Retinal pigment epithelial cell (primary cell): ENCODE measurements around the gene RHOC.

Experiments
- DNase-seq: peaks from one replicate; pipeline ENCODE4 v3.0.0-alpha.2; 2010; ENCODE audit warnings: low read depth
- H3K4me3 ChIP-seq: 2 replicates; pipeline ENCODE4 v1.5.1; 2011; ENCODE audit warnings: mild to moderate bottlenecking, low read length, control low read depth, moderate library complexity
- CTCF ChIP-seq: conservative IDR thresholded peaks from 2 replicates; pipeline ENCODE4 v1.5.1; 2011; ENCODE audit warnings: low read depth, low read length, control low read depth, inconsistent platforms

RHOC gene

GRCh38 chr1:112694363-112694929 is 12.5 kb downstream of the RHOC start:
- TF ChIP-seq CTCF: no peak
- no peak overlapping the region for H3K4me3 ChIP-seq
- no peak for DNase-seq

DNA sequence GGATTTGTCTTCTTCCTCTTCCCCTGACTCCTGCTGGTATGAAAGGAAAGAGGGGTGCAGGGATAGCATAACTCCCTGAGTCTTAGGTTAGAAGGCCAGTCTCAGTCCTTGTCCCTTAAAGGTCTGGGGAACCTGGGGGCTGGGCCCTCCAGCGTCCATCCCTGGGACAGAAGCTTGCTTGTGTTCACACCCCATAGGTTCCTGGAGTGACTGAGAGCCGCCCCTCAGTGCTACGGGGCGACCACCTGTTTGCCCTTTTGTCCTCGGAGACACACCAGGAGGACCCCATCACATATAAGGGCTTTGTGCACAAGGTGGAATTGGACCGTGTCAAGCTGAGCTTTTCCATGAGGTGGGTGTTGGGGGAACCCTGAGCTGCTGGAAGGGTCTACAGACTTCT is 13.1 kb downstream of the RHOC start:
- DNase-seq: no peak
- no peak for TF ChIP-seq CTCF
- no peak overlapping the region for H3K4me3 ChIP-seq

GRCh38 chr1:112692681-112693080 is 14.2 kb downstream of the RHOC start:
- no peak for DNase-seq

GRCh38 chr1:112689842-112690237 is 17.1 kb downstream of the RHOC start:
- no peak overlapping the region for H3K4me3 ChIP-seq
- DNase-seq: no peak
- no peak for TF ChIP-seq CTCF

More at GRCh38 chr1:112692681-112693080, 14.2 kb downstream of the RHOC start:
- no peak overlapping the region for H3K4me3 ChIP-seq
- no peak for TF ChIP-seq CTCF

DNA sequence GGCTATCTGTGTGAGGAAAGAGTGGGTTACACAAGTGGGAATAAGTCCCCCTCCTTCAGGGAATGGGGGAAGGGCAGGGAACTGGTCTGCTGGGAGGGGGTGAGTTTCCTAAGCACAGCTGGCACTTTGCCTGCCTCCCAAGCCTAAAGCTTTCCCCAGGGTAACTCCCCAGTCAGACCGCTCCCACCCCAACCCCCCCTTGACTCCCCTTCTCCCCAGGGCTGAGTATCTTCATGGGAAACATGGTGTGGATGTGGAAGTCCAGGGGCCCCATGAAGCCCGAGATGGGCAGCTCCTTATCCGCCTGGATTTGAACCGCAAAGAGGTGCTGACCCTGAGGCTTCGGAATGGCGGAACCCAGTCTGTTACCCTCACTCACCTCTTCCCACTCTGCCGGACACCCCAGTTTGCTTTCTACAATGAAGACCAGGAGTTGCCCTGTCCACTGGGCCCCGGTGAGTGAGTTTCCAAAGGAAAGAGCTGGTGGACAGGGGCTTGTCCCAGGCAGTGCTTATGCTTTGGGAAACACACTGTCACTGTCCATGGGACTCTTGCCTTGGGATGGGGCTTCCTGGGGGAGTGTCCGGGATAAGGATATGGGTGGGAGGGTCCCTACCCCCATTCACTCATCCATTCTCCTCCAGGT is 17.6 kb downstream of the RHOC start:
- no peak for DNase-seq
- no peak for TF ChIP-seq CTCF
- no peak overlapping the region for H3K4me3 ChIP-seq

DNA sequence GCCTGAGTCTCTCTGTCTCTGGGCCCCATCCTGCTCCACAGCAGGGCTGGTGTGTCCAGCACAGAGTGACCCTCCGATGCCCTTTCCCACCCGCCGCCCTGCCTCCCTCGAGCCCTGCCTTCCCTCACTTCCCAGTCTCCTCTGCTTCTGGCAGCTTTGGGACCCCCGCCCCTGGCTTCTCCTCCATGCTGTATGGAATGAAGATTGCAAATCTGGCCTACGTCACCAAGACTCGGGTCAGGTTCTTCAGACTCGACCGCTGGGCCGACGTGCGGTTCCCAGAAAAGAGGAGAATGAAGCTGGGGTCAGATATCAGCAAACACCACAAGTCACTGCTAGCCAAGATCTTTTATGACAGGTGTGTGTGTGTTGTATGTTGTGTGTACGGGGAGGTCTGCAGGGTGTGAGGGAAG is 18.1 kb downstream of the RHOC start:
- DNase-seq: no peak

More for the DNA sequence above, 18.1 kb downstream of the RHOC start:
- no peak overlapping the region for H3K4me3 ChIP-seq
- no peak for TF ChIP-seq CTCF
